Measurements from ENCODE around the gene BNC2.

Gene BNC2

GRCh38 chr9:16414451-16414850 lies 456.0 kb downstream of the BNC2 start:
- Histone ChIP-seq H3K79me2 (ENCODE audit: low read length) (no peaks in the 10 kb centered on the region), H4K20me1 (ENCODE audit: insufficient read depth, low read length) (no peaks in the 10 kb centered on the region), H3K27ac (ENCODE audit: low read length) (no peak overlapping the region), H2AFZ (ENCODE audit: low read length) (no peak overlapping the region), H3K4me2 (ENCODE audit: low read depth, low read length) (no peak overlapping the region), H3K27me3 (replicated peaks; ENCODE audit: insufficient read depth, low read length) (peaks cover 10% of the 10 kb centered on the region), H3K9ac (ENCODE audit: low read length) (no peak overlapping the region), H3K9me3 (replicated peaks; ENCODE audit: insufficient read depth, low read length) (no peaks in the 10 kb centered on the region), H3F3A (ENCODE audit: insufficient read depth, low read length) (peaks cover 4% of the 10 kb centered on the region; the same call in 1 of the 2 replicates), H3K4me3 (ENCODE audit: low read length) (no peak overlapping the region), H3K36me3 (replicated peaks; ENCODE audit: insufficient read depth, low read length) (no peaks in the 10 kb centered on the region), H3K4me1 (ENCODE audit: low read length) (0 out of 2 replicates have a peak, but pooled peaks cover 5% of the 10 kb centered on the region), H3K9me2 (replicated peaks; ENCODE audit: insufficient read depth, low read length) (no peaks in the 10 kb centered on the region)
- no peak for DNase-seq
- no peak for TF ChIP-seq EZH2 (optimal IDR thresholded peaks at IDR 0.05; ENCODE audit: low read depth, low read length)
- no peak for TF ChIP-seq CTCF (IDR thresholded peaks at IDR 0.05; ENCODE audit: low read length)
- TF ChIP-seq EZH2phosphoT487 (IDR thresholded peaks at IDR 0.05; ENCODE audit: low read length): no peak

GRCh38 chr9:16413509-16414016 lies 456.9 kb downstream of the BNC2 start:
- H3K79me2 ChIP-seq (ENCODE audit: low read length): no peaks in the 10 kb centered on the region
- H3K9me3 ChIP-seq (replicated peaks; ENCODE audit: insufficient read depth, low read length): no peaks in the 10 kb centered on the region
- no peak for TF ChIP-seq EZH2 (optimal IDR thresholded peaks at IDR 0.05; ENCODE audit: low read depth, low read length)
- TF ChIP-seq CTCF (IDR thresholded peaks at IDR 0.05; ENCODE audit: low read length): no peak
- TF ChIP-seq EZH2phosphoT487 (IDR thresholded peaks at IDR 0.05; ENCODE audit: low read length): no peak
- H3F3A ChIP-seq (ENCODE audit: insufficient read depth, low read length): peaks cover 4% of the 10 kb centered on the region; the same call in 1 of the 2 replicates
- no peak overlapping the region for H2AFZ ChIP-seq (ENCODE audit: low read length)
- H3K27ac ChIP-seq (ENCODE audit: low read length): no peak overlapping the region
- peaks cover 10% of the 10 kb centered on the region for H3K27me3 ChIP-seq (replicated peaks; ENCODE audit: insufficient read depth, low read length)
- H3K9ac ChIP-seq (ENCODE audit: low read length): no peak overlapping the region
- H3K4me3 ChIP-seq (ENCODE audit: low read length): no peak overlapping the region
- H4K20me1 ChIP-seq (ENCODE audit: insufficient read depth, low read length): no peaks in the 10 kb centered on the region
- DNase-seq: no peak
- no peaks in the 10 kb centered on the region for H3K9me2 ChIP-seq (replicated peaks; ENCODE audit: insufficient read depth, low read length)
- H3K4me2 ChIP-seq (ENCODE audit: low read depth, low read length): no peak overlapping the region
- H3K4me1 ChIP-seq (ENCODE audit: low read length): 0 out of 2 replicates have a peak, but pooled peaks cover 5% of the 10 kb centered on the region
- no peaks in the 10 kb centered on the region for H3K36me3 ChIP-seq (replicated peaks; ENCODE audit: insufficient read depth, low read length)

DNA sequence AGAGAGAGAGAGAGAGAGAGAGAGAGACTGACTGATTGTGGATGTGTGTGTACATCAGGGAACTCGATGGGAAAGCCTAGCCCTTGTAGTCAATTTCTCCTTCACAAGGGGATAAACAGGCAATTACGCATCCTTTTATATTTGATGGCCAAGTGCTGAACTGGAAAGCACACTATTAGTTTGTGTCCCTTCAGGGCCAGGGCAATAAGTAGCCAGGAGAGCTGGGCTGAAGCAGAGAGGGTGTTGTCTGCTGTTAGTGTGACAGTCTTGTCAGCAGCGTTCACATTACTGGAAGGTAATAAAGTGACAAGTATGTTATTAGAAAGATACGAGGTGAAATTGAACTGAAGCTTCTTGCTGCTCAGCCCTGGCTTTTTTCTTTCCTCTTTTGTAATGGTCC lies 457.7 kb downstream of the BNC2 start:
- no peak for DNase-seq
- no peak overlapping the region for H3K27ac ChIP-seq (ENCODE audit: low read length)
- no peak overlapping the region for H3K4me2 ChIP-seq (ENCODE audit: low read depth, low read length)

More for the DNA sequence above, 457.7 kb downstream of the BNC2 start:
- Histone ChIP-seq H3K9me3 (replicated peaks; ENCODE audit: insufficient read depth, low read length) (no peaks in the 10 kb centered on the region), H2AFZ (ENCODE audit: low read length) (no peak overlapping the region), H3K4me3 (ENCODE audit: low read length) (no peak overlapping the region), H3K27me3 (replicated peaks; ENCODE audit: insufficient read depth, low read length) (peaks cover 10% of the 10 kb centered on the region), H3K9ac (ENCODE audit: low read length) (no peak overlapping the region), H3F3A (ENCODE audit: insufficient read depth, low read length) (peaks cover 4% of the 10 kb centered on the region; the same call in 1 of the 2 replicates), H4K20me1 (ENCODE audit: insufficient read depth, low read length) (no peaks in the 10 kb centered on the region), H3K4me1 (ENCODE audit: low read length) (0 out of 2 replicates have a peak, but pooled peaks cover 5% of the 10 kb centered on the region), H3K9me2 (replicated peaks; ENCODE audit: insufficient read depth, low read length) (no peaks in the 10 kb centered on the region), H3K79me2 (ENCODE audit: low read length) (no peaks in the 10 kb centered on the region), H3K36me3 (replicated peaks; ENCODE audit: insufficient read depth, low read length) (no peaks in the 10 kb centered on the region)
- no peak for TF ChIP-seq EZH2phosphoT487 (IDR thresholded peaks at IDR 0.05; ENCODE audit: low read length)
- no peak for TF ChIP-seq CTCF (IDR thresholded peaks at IDR 0.05; ENCODE audit: low read length)
- no peak for TF ChIP-seq EZH2 (optimal IDR thresholded peaks at IDR 0.05; ENCODE audit: low read depth, low read length)

Measured in MM.1S (cell line).